HCT116 (cell line): ENCODE data around the gene ANO10. TPM values are rescaled to one million over a fixed set of nuclear protein-coding genes. Genes with fewer than 3 reads are reported as not detected.

ENCODE experiments used
- ATAC-seq: fragments of 200-7000 bp; cut with Tn5 transposase; 2 replicates; pipeline ENCODE4 v1.9.1; 2020; ENCODE audit warnings: mild to moderate bottlenecking, moderate library complexity
- BruUV-seq: library from RNA; stranded (reverse); fragments of 400-500 nt; replicated peaks from 2 replicates; lab custom pipeline; 2021; lab: Mats Ljungman, UMichigan
- CTCF ChIA-PET: fragments of 300-600 bp; sonication (Branson Sonifier 250); formaldehyde crosslinking; loops from one replicate; lab custom pipeline; 2021; ENCODE audit warnings: antibody characterized with exemption; lab: Charles Lee
- POLR2A ChIA-PET: fragments of 300-600, 350-600 bp; sonication (Branson Sonifier 250); formaldehyde crosslinking; loops from one replicate; lab custom pipeline; 2021; ENCODE audit warnings: antibody characterized with exemption; lab: Charles Lee
- RAD21 ChIA-PET, 2 experiments: fragments of 300-600 bp; sonication (Branson Sonifier 250); formaldehyde crosslinking; loops; one replicate each; lab custom pipeline; 2023; ENCODE audit warnings: low total read pairs in 2 of 2; ENCODE audit not compliant: uncharacterized antibody in 2 of 2, unreplicated experiment in 2 of 2, low non-redundant PET in 1 of 2; lab: Charles Lee
- DNase-seq: peaks from one replicate; pipeline ENCODE4 v3.0.0-alpha.2; 2010; ENCODE audit warnings: low read depth, low spot score
- H2AFZ ChIP-seq: fragments of 200-600 bp; shearing (Covaris generic), sonication (generic); 2 replicates; pipeline ENCODE4 v1.6.1; 2017; ENCODE audit warnings: low read depth, mixed run types, mixed read lengths, antibody characterized with exemption, low read length; ENCODE audit not compliant: poor library complexity, severe bottlenecking
- H3K27ac ChIP-seq: 2 replicates; pipeline ENCODE4 v1.5.1; 2012; ENCODE audit warnings: low read depth, low read length
- H3K27me3 ChIP-seq: fragments of 200-600 bp; sonication (generic); 2 replicates; pipeline ENCODE4 v1.6.1; 2016; ENCODE audit warnings: mixed run types, low read length, mixed read lengths; ENCODE audit not compliant: insufficient read depth
- H3K36me3 ChIP-seq, 2 experiments: fragments of 200-500 bp in 1 of 2; fragments of 200-600 bp in 1 of 2; sonication (Bioruptor generic) in 1 of 2; sonication (generic) in 1 of 2; 2 replicates each; pipeline versions ENCODE4 v1.5.1 to v1.6.1; 2014 to 2016; ENCODE audit warnings: low read length in 2 of 2, inconsistent platforms in 1 of 2, mixed read lengths in 1 of 2, mixed run types in 1 of 2; ENCODE audit not compliant: insufficient read depth in 2 of 2, control insufficient read depth in 1 of 2
- H3K4me1 ChIP-seq, 2 experiments: fragments of 200-600 bp in 1 of 2; sonication (generic) in 1 of 2; 2 replicates each; pipeline versions ENCODE4 v1.5.1 to v1.6.1; 2012 to 2017; ENCODE audit warnings: low read length in 2 of 2, inconsistent platforms in 1 of 2, mild to moderate bottlenecking in 1 of 2, mixed read lengths in 1 of 2, mixed run types in 1 of 2, moderate library complexity in 1 of 2; ENCODE audit not compliant: insufficient read depth in 2 of 2, control insufficient read depth in 1 of 2
- H3K4me2 ChIP-seq: fragments of 200-600 bp; sonication (generic); 2 replicates; pipeline ENCODE4 v1.6.1; 2017; ENCODE audit warnings: mixed run types, low read length, mixed read lengths
- H3K4me3 ChIP-seq, 2 experiments: fragments of 200-600 bp in 1 of 2; sonication (generic) in 1 of 2; replicated peaks in 1 of 2; 2 replicates each; pipeline ENCODE4 v1.5.1; 2011 to 2016; ENCODE audit warnings: low read length in 2 of 2, control low read depth in 1 of 2, low read depth in 1 of 2, mild to moderate bottlenecking in 1 of 2, mixed read lengths in 1 of 2, mixed run types in 1 of 2
- H3K79me2 ChIP-seq: fragments of 200-600 bp; sonication (generic); 2 replicates; pipeline ENCODE4 v1.6.1; 2017; ENCODE audit warnings: mild to moderate bottlenecking, mixed run types, low read length, moderate library complexity, mixed read lengths; ENCODE audit not compliant: insufficient read depth
- H3K9ac ChIP-seq: fragments of 200-600 bp; sonication (generic); 2 replicates; pipeline ENCODE4 v1.6.1; 2016; ENCODE audit warnings: low read length, mixed read lengths
- H3K9me2 ChIP-seq: fragments of 200-600 bp; sonication (generic), shearing (Covaris generic); 2 replicates; pipeline ENCODE4 v1.6.1; 2017; ENCODE audit warnings: mixed run types, mild to moderate bottlenecking, moderate library complexity; ENCODE audit not compliant: insufficient read depth
- H3K9me3 ChIP-seq, 2 experiments: fragments of 200-500 bp in 1 of 2; fragments of 200-600 bp in 1 of 2; sonication (Bioruptor generic) in 1 of 2; sonication (generic) in 1 of 2; 2 replicates each; pipeline ENCODE4 v1.6.1; 2014 to 2017; ENCODE audit warnings: low read length in 2 of 2, mixed read lengths in 2 of 2, inconsistent platforms in 1 of 2, low read depth in 1 of 2, mild to moderate bottlenecking in 1 of 2, mixed run types in 1 of 2, moderate library complexity in 1 of 2; ENCODE audit not compliant: control insufficient read depth in 1 of 2, insufficient read depth in 1 of 2
- H4K20me1 ChIP-seq: fragments of 200-600 bp; sonication (generic), shearing (Covaris generic); 2 replicates; pipeline ENCODE4 v1.6.1; 2017; ENCODE audit warnings: mixed run types, mild to moderate bottlenecking, moderate library complexity; ENCODE audit not compliant: insufficient read depth
- CEBPB ChIP-seq: IDR thresholded peaks from 2 replicates; pipeline ENCODE4 v1.6.1; 2012; ENCODE audit warnings: low read depth
- CTCF ChIP-seq, 3 experiments: fragments of 200-600 bp in 1 of 3; sonication (generic) in 1 of 3; IDR thresholded peaks in 2 of 3; conservative IDR thresholded peaks in 1 of 3; 2 replicates each; pipeline ENCODE4 v1.5.1; 2012 to 2017; ENCODE audit warnings: low read depth in 2 of 3, low read length in 2 of 3, antibody characterized with exemption in 1 of 3, borderline replicate concordance in 1 of 3, control low read depth in 1 of 3, mild to moderate bottlenecking in 1 of 3, mixed read lengths in 1 of 3, mixed run types in 1 of 3, moderate library complexity in 1 of 3; ENCODE audit not compliant: insufficient read depth in 1 of 3
- ELF1 ChIP-seq: IDR thresholded peaks from 2 replicates; pipeline ENCODE4 v1.6.1; 2012; ENCODE audit warnings: low read depth, borderline replicate concordance
- EZH2phosphoT487 ChIP-seq: fragments of 200-600 bp; IDR thresholded peaks from 2 replicates; pipeline ENCODE4 v1.6.1; 2018; ENCODE audit warnings: antibody characterized with exemption, borderline replicate concordance
- MAX ChIP-seq: IDR thresholded peaks from 2 replicates; pipeline ENCODE4 v1.6.1; 2012
- REST ChIP-seq: IDR thresholded peaks from 2 replicates; pipeline ENCODE4 v1.6.1; 2012; ENCODE audit warnings: low read depth
- SRF ChIP-seq: IDR thresholded peaks from 2 replicates; pipeline ENCODE4 v1.6.1; 2012; ENCODE audit warnings: low read depth
- TCF7L2 ChIP-seq: IDR thresholded peaks from 2 replicates; pipeline ENCODE4 v1.7.0; 2011; ENCODE audit warnings: borderline replicate concordance, inconsistent platforms; ENCODE audit not compliant: insufficient read depth, insufficient read length; ENCODE audit errors: extremely low read depth
- YY1 ChIP-seq: IDR thresholded peaks from 2 replicates; pipeline ENCODE4 v1.6.1; 2011; ENCODE audit warnings: low read length, low read depth, moderate library complexity, mild to moderate bottlenecking; ENCODE audit not compliant: insufficient replicate concordance; ENCODE audit errors: extremely low read depth
- intact Hi-C: fragments of 100-400 bp; cut with micrococcal nuclease; formaldehyde crosslinking; loops from 2 replicates; pipeline ENCODE4 v1.10.0; 2022
- total RNA-seq: library from RNA; stranded (reverse); gene quantifications from one replicate; pipeline ENCODE4 v1.2.1, GENCODE V29; 2021; ENCODE audit not compliant: unreplicated experiment

Gene ANO10
- total RNA-seq, 1 experiment from 2014 or later, result 13.3 TPM

GRCh38 chr3:43637702-43638101, 15.9 kb upstream of the ANO10 start:
- Histone ChIP-seq H3K27ac (no peak overlapping the region), H3K9me2 (no peaks in the 10 kb centered on the region), H3K36me3 (no peaks in the 10 kb centered on the region), H4K20me1 (no peaks in the 10 kb centered on the region), H3K9ac (no peak overlapping the region), H3K9me3 (no peaks in the 10 kb centered on the region), H3K79me2 (no peaks in the 10 kb centered on the region), H3K4me2 (no peak overlapping the region), H3K4me1 (peaks cover 12 to 21% of the 10 kb centered on the region in 2 experiments), H2AFZ (peak overlapping the region; percentile 92), H3K27me3 (no peaks in the 10 kb centered on the region), H3K4me3 (no peak overlapping the region)
- ATAC-seq (no peak), DNase-seq (no peak)
- no TSS peak for BruUV-seq
- POLR2A ChIA-PET, result no interaction called here
- RAD21 ChIA-PET, result no interaction called here
- TF ChIP-seq ELF1 (no peak), SRF (no peak), MAX (no peak)
- intact Hi-C loops, result loop anchor here (2.0 to 5.0 kb wide), 2 partner anchors 93 to 475 kb away; no protein-coding TSS in a partner anchor
- CTCF ChIA-PET, result interaction anchor here (1.0 to 1.6 kb wide), 2 partner anchors 16 to 93 kb away, joined by 3 read pairs; partner anchors contain the start of gene ANO10

- Histone ChIP-seq H3K4me1 (peaks cover 0 to 10% of the 10 kb centered on the region in 2 experiments; a peak in 3 of 4 replicates), H3K9me2 (no peaks in the 10 kb centered on the region), H3K9ac (no peak overlapping the region), H4K20me1 (no peaks in the 10 kb centered on the region), H3K79me2 (no peaks in the 10 kb centered on the region), H3K4me3 (no peak overlapping the region), H3K9me3 (no peaks in the 10 kb centered on the region), H2AFZ (no peak overlapping the region), H3K27me3 (no peaks in the 10 kb centered on the region), H3K36me3 (no peaks in the 10 kb centered on the region), H3K27ac (no peak overlapping the region), H3K4me2 (no peak overlapping the region)
- no TSS peak for BruUV-seq
- DNase-seq (no peak), ATAC-seq (no peak)
- intact Hi-C loops, result no loop called here
- CTCF ChIA-PET, result no interaction called here
- no peak for TF ChIP-seq REST
- TF ChIP-seq TCF7L2, result no peak
- no peak for TF ChIP-seq YY1
- no peak for TF ChIP-seq CTCF (IDR thresholded peaks at IDR 0.05 in 2 of 3, conservative IDR thresholded peaks at IDR 0.05 in 1 of 3; ENCODE audit: borderline replicate concordance in 1 of 3, insufficient read depth in 1 of 3, low read depth in 2 of 3, low read length in 2 of 3)
- no peak for TF ChIP-seq CEBPB
- TF ChIP-seq EZH2phosphoT487, result no peak
- TF ChIP-seq SRF, result no peak
- POLR2A ChIA-PET, result no interaction called here
- RAD21 ChIA-PET, result no interaction called here
Observed at GRCh38 chr3:43632986-43633385, 11.2 kb upstream of the ANO10 start.
